HG03025 (cell line): ENCODE data around the gene POLR3GL.
"Not testable (repeated sequence)": the region's sequence is repeated elsewhere in the genome, so short reads cannot be mapped to it uniquely, and the experiment has no call there.

ENCODE experiments used
- ATAC-seq: cut with Tn5 transposase; IDR thresholded peaks from one replicate; pipeline ENCODE4 v1.9.1; 2021; ENCODE audit warnings: mild to moderate bottlenecking, moderate library complexity; ENCODE audit not compliant: unreplicated experiment, low FRiP score

Gene POLR3GL

DNA sequence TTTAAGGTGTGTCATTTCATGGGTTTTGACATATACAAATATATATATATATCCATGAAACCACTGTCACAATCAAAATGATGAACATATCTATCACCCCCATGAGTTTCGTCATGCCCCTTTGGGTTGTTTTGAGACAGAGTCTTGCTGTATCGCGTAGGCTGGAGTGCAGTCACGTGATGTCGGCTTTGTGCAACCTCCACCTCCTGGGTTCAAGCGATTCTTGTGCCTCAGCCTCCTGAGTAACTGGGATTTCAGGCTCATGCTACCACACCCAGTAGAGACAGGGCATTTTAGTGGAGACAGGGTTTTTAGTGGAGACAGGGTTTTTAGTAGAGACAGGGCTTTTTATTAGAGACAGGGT, 49.1 kb downstream of the POLR3GL start:
- no peak for ATAC-seq

DNA sequence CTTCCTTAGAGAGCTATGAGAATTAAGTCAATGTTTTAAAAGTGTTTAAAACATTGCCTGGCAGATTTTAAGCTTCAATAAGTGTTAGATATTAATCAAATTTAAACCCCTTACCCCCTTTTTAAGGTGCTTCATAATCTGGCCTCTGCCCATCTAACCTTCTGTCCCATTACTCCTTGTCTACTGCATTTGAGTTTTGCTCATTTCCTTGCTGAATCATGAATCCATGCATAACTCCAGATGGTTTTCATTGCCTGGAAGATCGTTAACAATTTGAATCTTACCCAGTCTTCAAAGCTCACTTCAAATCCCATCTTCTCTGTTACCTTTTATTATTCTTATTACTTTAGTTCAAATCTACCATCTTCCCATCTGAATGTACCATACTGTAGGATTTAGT, 52.4 kb downstream of the POLR3GL start:
- no peak for ATAC-seq

DNA sequence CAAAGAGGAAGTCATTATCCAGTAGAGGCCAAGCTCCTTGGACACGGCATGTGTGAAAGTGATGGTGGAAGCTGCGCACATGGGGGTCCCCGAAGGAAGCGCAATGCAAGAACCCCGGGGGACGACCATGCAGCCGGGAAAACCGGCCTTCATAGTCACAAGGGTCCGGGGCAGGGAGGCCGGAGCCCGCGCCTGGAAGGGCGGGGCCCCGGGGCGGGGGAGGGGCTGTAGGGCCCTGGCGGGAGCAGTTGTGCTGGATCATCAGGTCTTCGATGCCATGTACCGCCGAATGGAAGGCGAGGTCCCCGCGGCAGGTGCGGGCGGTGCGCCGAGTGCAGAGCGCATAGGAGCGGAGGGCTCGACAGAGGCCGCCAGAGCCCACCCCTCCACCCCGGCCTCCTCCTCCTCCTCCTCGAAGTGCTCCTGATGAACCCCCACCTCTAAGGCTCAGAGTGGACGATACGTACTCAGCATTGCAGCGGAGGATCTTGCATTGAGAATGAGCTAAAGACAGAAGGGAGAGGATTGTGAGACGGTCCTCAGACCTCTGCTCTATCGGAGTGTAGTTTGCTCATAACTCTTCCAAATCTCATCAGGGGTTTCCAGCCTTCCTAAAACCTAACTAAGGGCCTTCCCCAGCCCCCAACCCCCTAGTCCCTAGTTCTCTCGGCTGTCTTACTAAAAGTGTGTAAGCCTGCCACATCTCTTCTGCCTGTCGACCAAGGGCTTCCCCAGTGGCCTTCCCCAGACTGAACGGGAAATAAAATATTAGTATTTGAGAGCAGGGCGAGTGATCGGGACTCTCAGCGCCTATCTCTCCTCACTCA, 55.0 kb downstream of the POLR3GL start:
- ATAC-seq: no peak

DNA sequence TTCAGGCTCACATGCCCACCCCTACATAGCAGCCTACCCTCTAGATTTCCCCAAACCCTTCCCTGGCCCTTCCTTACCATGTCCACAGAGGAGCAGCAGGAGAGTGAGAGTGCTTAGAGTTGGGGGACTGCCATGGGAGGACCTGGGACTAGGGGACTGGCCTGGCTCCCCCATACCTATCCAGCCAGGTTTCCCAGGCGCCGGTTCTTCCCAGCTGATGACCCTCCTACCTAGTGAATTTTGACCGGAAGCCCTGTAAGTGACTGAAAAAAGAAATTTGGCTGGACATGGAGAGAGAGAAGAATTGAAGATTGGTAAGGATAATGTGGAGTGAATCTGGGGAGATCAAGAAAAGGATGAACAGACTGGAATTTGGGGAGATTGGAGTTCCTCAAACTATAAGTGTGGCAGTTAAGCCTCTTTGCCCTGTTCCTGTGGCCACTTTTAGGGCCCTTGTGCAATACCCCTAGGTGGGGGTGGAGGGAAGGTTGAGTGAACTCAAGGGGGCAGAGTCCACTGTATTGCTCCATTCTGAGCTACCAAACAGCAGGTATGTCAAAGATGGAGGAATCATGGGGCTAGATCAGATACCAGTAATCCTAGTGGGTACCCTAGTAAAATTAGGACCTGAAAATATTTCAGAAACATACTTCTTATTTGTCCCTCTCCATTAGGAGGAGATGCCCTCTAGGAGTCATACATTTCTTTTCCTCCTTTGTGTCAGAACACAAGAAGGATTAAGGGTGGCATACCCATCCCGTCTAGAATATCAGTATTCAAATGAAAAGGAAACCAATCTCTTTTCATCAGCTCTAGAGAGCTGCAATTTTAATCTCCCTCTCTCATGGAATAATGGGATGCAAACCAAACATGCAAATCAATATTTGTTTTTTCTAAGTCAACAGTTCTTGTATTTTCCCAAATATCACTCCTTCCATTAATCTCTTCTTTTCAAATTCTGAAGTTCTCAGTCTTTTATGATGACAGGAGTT, 55.9 kb downstream of the POLR3GL start:
- ATAC-seq: no peak

DNA sequence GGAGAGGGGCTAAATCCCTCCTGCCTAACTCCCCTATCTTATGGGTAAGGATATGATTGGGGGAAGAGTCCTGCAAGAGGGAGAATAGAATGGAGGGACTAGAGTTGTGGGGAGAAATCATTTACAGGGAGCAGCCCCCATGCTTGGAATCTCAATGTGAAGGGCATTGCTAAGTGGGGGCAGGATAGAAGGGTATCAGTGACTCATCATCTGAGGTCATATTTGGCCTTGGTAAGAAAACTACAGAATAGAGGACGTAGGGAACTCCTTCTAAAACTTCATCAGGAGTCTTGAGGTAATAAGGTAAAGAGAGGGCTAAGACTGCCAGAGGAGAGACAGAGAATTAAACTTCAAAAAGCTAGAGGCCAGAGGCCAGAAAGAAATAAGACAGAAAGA, 56.6 kb downstream of the POLR3GL start:
- ATAC-seq: no peak

DNA sequence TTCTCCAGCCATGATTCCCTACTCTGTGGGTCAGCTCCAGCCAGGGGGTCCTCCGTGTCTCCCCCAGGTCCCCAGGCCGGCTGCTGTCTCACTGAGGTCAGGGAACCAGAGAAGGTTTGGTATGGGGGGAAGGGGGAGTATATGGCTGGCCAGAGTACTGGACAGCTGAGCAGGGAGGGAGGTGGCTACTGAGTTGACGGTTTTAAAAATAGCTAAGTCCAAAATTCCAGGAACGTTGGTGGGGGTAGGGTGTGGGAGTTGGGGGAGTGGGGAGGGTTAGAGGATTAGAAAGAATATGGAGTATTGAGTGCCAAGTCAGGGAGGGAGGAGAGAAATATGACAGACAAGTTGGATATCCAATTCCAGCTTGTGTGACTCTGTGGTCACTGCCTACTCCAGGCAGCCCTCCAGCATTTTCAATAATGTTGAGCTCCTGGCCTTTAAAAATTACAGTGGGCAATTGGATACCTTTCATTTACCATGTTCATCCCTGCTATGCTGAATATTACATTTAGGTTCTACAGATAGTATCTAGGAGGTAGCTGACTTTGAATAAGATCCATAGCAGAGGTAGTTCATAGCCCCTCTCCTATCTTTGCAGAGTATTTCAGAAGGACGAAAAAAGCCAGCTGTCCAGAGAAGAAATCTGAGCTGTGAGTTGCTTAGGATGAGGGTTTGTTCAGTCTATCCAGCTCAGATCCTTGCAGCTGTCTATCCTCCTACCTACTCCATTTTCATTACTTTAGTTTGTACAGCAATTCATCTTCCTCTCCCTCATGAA, 57.3 kb downstream of the POLR3GL start, which contains the start of gene HJV:
HJV (minus strand) TSS at position 114 of the 781 bp plus-strand sequence. CDS start 1,504 bp downstream, outside the sequence.
- no peak for ATAC-seq

DNA sequence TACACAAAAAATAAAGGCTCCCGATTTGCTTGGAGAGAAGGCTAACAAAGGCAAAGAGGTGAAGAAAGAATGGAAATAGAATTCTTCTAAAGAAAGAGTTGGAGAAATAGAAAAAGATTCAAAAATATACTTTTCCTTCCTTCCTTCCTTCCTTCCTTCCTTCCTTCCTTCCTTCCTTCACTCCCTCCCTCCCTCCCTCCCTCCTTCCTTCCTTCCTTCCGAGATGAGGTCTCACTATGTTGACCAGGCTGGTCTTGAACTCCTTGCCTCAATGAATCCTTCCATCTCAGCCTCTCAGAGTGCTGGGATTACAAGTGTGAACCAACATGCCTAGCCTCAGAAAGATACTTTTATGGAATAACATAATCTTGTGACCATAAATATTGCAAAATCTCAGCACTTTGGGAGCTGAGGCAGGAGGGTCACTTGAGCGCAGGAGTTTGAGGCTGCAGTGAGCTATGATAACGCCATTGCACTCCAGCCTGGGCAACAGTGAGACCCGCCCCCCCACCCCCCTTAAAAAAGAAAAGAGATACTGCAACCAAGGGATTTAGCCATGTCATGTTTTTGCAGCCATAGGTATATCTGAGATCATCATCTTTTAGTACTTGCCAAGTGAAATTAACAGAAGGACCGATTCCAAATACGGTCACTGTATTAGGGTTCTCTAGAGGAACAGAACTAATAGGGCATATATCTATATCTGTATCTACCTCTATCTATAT, 58.1 kb downstream of the POLR3GL start:
- ATAC-seq: no peak

DNA sequence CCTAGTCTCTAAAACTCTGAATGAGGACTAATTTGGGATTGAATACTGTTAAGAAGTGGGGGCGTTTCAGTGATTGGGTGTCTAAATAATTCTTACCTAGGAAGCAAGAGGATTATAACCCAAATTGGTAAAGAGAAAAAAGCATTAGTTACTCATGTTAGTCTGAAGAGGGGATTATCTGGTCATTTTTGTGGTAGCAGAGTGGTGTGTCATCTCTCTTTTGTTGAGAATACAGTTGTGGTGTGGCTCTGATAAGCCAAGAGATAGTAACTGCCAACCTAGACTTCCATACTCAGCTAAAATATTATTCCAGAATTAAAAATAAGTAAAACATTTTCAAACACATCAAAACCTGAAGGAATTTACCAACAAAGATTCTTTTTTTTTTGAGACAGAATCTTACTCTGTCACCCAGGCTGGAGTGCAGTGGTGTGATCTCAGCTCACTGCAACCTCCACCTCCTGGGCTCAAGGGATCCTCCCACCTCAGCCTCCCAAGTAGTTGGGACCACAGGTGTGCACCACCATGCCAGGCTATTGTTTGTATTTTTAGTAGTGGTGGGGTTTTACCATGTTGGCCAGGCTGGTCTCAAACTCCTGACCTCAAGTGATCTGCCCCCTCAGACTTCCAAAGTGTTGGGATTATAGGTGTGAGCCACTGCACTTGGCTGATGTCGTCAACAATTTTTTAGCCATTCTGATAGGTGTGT, 61.5 kb downstream of the POLR3GL start:
- not testable (repeated sequence) for ATAC-seq

DNA sequence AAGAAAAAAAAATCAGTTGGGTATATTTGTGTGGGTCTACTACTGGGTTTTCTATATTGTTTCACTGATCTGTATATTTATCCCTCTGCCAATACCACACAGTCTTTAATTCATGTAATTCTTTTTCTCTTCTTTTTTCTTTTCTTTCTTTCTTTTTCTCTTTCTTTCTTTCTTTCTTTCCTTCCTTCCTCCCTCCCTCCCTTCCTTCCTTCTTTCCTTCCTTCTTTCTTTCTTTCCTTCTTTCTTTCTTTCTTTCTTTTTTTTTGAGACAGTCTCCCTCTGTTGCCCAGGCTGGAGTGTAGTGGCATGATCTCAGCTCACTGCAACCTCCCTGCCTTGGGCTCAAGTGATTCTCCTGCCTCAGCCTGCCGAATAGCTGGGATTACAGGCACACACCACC, 62.2 kb downstream of the POLR3GL start:
- not testable (repeated sequence) for ATAC-seq
